Left renal cortex interstitium (tissue), 4 donors: ENCODE data around the gene GPR139. TPM values are rescaled to one million over a fixed set of nuclear protein-coding genes. Genes with fewer than 3 reads are reported as not detected.

Source experiments
- DNase-seq, 4 donors: peaks; one replicate each; pipeline ENCODE4 v3.0.0-alpha.2; 2013; ENCODE audit warnings: low read depth in 4 of 4, low spot score in 2 of 4, missing footprints in 1 of 4
- polyA plus RNA-seq, 4 donors: library from polyadenylated mRNA; unstranded; fragments of 120-200 nt; gene quantifications; one replicate each; pipeline ENCODE4 v1.2.1, GENCODE V29; 2013; ENCODE audit not compliant: insufficient read length in 4 of 4

Gene GPR139
- not detected for polyA plus RNA-seq

- DNase-seq = no peak
Observed at GRCh38 chr16:20073203-20074098, at the start of gene GPR139. GPR139 (minus strand) TSS chr16:20073890; CDS start chr16:20073616, 274 bp downstream.

- DNase-seq = no peak
Observed at GRCh38 chr16:20122011-20122410, 48.3 kb upstream of the GPR139 start.

DNA sequence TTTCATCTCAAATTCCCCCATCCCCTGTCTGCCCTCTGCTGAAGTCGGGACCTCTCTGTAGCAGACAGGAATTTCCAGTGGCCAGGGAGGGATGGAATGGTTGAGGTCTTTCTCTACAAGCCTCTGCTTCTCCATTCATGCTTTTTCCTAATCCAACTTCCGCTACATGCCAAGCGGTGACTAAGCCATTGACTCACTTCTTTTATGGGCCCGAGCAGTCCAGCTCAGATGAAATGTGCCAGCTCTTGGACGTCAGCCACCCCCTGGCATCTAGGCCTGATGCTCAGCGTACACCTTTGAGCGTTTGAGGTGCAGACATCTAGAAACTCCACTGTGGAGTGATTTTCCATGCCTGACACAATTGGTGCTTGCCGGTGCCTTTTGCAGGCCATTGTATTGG lies 40.7 kb upstream of the GPR139 start:
- DNase-seq = no peak

- DNase-seq = no peak
Observed at GRCh38 chr16:20111143-20111542, 37.5 kb upstream of the GPR139 start.

DNA sequence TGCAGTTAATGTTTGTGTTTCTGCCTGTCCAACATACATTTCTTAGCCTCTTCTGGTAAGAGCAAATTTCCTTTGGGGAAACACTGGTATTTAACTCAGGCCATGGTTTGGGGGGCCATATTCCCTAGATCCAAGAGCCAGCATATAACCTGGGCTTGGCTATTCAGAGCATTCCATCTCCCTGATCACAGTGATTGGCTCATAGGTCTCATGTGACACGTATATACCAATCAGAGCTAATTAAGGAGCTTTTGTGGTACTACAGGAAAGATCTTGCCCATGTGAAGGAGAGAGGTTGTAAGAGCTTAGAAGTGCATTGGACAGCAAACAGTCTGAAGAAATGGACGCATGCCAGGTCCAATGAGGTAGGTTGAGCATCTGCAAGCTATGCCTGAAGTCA lies 33.4 kb upstream of the GPR139 start:
- no peak for DNase-seq

GRCh38 chr16:20104563-20105183 lies 31.0 kb upstream of the GPR139 start:
- no peak for DNase-seq

- no peak for DNase-seq
Observed at GRCh38 chr16:20102521-20102920, 28.8 kb upstream of the GPR139 start.

DNA sequence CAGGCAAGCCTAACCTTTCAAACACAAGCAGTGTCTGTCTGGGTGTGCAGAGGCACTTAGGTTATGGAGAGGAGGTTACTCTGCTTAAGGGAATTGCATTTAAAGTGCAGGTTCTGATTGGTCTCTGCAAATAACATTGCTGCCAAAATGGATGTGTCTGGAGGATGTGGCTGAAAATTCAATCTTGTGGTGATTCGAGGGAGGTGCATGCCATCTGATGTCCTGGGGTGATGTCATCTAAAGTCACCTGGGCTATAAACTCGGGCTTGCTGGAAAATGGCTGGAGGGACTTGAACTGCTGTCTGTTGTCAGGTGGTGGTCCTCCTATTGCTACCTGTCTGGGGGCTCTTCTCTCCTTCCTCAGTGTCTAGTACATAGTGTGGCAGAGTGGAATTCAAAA lies 28.3 kb upstream of the GPR139 start:
- no peak for DNase-seq

GRCh38 chr16:20099375-20099774 lies 25.7 kb upstream of the GPR139 start:
- DNase-seq = no peak

GRCh38 chr16:20094157-20094556 lies 20.5 kb upstream of the GPR139 start:
- no peak for DNase-seq

DNA sequence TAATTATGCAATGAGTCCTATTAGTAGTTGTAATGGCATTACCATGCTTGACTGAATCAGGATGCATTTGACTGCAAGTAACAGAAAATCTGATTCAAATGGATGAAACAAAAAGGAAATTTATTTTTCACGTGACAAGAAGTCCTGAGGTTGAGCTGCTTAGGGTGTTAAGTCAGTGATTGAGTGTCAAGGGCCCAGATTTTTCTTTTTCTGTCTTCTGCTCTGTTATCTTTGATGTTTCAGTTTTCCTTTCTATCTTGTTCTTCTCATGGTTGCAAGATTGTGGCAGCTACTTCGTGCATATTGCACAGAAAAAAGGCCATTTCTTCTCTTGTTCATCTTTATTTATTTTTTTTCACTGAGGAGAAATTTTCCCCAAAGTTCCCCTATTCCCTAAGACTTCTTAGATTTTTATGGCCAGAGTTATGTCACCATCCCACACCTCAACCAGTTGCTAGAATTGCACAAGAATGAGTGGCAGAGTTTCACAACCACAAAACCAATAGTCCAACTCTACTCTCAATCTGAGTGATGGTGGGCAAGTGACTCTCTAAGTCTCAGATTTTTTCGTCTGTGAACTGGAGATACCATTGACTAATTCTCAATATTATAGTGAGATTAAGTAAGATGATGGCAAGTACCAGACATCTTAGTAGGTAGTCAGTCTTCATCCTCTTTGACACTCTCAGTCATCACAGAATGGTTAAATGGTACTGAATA lies 15.7 kb upstream of the GPR139 start:
- no peak for DNase-seq

- DNase-seq = no peak
Observed at GRCh38 chr16:20084624-20085226, 11.0 kb upstream of the GPR139 start.

GRCh38 chr16:20079106-20079505 lies 5.4 kb upstream of the GPR139 start:
- no peak for DNase-seq

- DNase-seq = no peak
Observed at GRCh38 chr16:20075243-20075642, 1.6 kb upstream of the GPR139 start.

DNA sequence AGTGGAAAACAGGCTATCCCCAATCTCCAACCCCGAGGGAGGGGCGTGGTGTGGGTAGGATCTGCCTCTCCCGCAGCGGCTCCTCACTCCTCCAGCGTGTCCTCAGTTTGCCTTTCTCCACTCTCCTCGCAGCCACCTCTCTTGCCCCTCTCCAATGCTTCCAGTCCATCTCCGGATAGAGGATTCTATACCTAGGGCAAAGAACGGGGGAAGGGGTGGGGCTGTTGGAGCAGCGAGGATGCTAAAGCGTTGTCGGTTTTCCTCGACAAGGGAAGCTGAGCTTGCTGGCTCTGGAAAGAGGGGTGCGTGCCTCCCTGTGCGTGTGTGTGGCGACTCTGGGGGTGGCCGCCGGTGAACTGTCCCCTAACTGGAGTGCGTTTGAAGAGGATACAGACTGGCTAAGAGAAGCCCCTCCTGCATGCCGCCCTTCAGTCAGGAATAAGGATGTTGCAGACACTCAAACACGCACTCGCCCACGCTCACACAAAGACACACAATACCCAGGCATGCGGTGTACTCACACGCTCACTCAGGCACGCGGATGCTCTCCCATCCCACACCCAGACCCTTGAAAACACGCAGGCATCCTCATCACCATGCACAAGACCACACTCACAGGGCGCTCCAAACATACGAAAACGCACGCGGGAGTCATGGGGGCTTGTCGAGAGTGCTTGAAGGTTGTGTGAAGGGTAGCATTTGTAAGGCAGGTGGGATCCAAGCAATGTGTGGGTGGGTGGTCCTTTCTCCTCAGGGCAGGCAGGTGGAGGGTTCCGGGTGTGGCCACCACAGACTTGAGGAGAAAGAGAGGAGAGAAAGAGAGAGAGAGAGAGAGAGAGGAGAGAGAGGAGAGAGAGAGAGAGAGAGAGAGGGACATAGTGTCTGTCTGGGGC lies 655 bp upstream of the GPR139 start:
- DNase-seq = no peak

- no peak for DNase-seq
Observed at GRCh38 chr16:20072874-20073202, 852 bp downstream of the GPR139 start.

- DNase-seq = no peak
Observed at GRCh38 chr16:20072146-20072873, 1.4 kb downstream of the GPR139 start.

- DNase-seq = no peak
Observed at GRCh38 chr16:20064931-20065330, 8.8 kb downstream of the GPR139 start.

GRCh38 chr16:20064520-20064919 lies 9.2 kb downstream of the GPR139 start:
- DNase-seq = no peak
